IMR-90 (cell line): ENCODE measurements around the gene CMBL. TPM values are rescaled to one million over a fixed set of nuclear protein-coding genes. Genes with fewer than 3 reads are reported as not detected.

Experiments
- ATAC-seq: fragments of 200-7000 bp; cut with Tn5 transposase; 2 replicates; pipeline ENCODE4 v1.9.1; 2020; ENCODE audit warnings: low read depth, mild to moderate bottlenecking, moderate library complexity
- BruUV-seq: library from RNA; stranded (reverse); fragments of 400-500 nt; replicated peaks from 2 replicates; lab custom pipeline; 2021; lab: Mats Ljungman, UMichigan
- CTCF ChIA-PET: fragments of 300-600 bp; formaldehyde crosslinking; extraction: SDS; loops from one replicate; lab custom pipeline; 2021; ENCODE audit warnings: antibody characterized with exemption; lab: Yijun Ruan, JAX
- POLR2A ChIA-PET: fragments of 300-600 bp; sonication (Branson Sonifier 250); formaldehyde crosslinking; loops from one replicate; lab custom pipeline; 2022; ENCODE audit warnings: antibody characterized with exemption; ENCODE audit not compliant: unreplicated experiment; lab: Charles Lee
- DNase-seq: peaks from one replicate; pipeline ENCODE4 v3.0.0; 2013
- H2AFZ ChIP-seq: replicated peaks from 2 replicates; pipeline ENCODE3; 2013; ENCODE audit warnings: low read length, mild to moderate bottlenecking; ENCODE audit not compliant: poor library complexity
- H2AK5ac ChIP-seq: 2 replicates; pipeline ENCODE4 v1.6.1; 2013; ENCODE audit warnings: low read depth, low read length, inconsistent platforms
- H2AK9ac ChIP-seq: replicated peaks from 2 replicates; pipeline ENCODE3; 2013; ENCODE audit warnings: mild to moderate bottlenecking, low read depth, low read length, moderate library complexity; ENCODE audit not compliant: poor library complexity
- H2BK120ac ChIP-seq: 2 replicates; pipeline ENCODE4 v1.6.1; 2013; ENCODE audit warnings: low read depth, low read length, inconsistent platforms
- H2BK15ac ChIP-seq: 3 replicates; pipeline ENCODE4 v1.6.1; 2013; ENCODE audit warnings: low read depth, low read length, inconsistent platforms
- H2BK20ac ChIP-seq: 2 replicates; pipeline ENCODE4 v1.6.1; 2013; ENCODE audit warnings: low read depth, mild to moderate bottlenecking, inconsistent platforms, low read length, moderate library complexity
- H2BK5ac ChIP-seq: 2 replicates; pipeline ENCODE4 v1.6.1; 2013; ENCODE audit warnings: mild to moderate bottlenecking, low read depth, low read length, inconsistent platforms; ENCODE audit not compliant: poor library complexity, severe bottlenecking
- H3K14ac ChIP-seq: replicated peaks from 2 replicates; pipeline ENCODE4 v1.6.1; 2013; ENCODE audit warnings: low read depth, low read length, inconsistent platforms
- H3K18ac ChIP-seq: 2 replicates; pipeline ENCODE4 v1.6.1; 2013; ENCODE audit warnings: low read depth, low read length, control low read depth
- H3K23ac ChIP-seq: 2 replicates; pipeline ENCODE4 v1.6.1; 2013; ENCODE audit warnings: low read depth, low read length, inconsistent platforms
- H3K27ac ChIP-seq: 2 replicates; pipeline ENCODE4 v1.5.1; 2013; ENCODE audit warnings: mild to moderate bottlenecking, control low read depth, low read length; ENCODE audit not compliant: insufficient read depth
- H3K27me3 ChIP-seq: 2 replicates; pipeline ENCODE4 v1.6.1; 2013; ENCODE audit warnings: low read length; ENCODE audit not compliant: control insufficient read depth, insufficient read depth
- H3K36me3 ChIP-seq: 2 replicates; pipeline ENCODE4 v1.6.1; 2013; ENCODE audit warnings: low read length, mixed read lengths; ENCODE audit not compliant: control insufficient read depth, insufficient read depth
- H3K4ac ChIP-seq: 2 replicates; pipeline ENCODE4 v1.6.1; 2013; ENCODE audit warnings: low read depth, low read length, inconsistent platforms
- H3K4me1 ChIP-seq: 2 replicates; pipeline ENCODE4 v1.6.1; 2013; ENCODE audit warnings: low read length, mixed read lengths; ENCODE audit not compliant: control insufficient read depth, insufficient read depth
- H3K4me2 ChIP-seq: 2 replicates; pipeline ENCODE4 v1.6.1; 2013; ENCODE audit warnings: low read depth, mild to moderate bottlenecking, control low read depth, low read length, moderate library complexity
- H3K4me3 ChIP-seq: 2 replicates; pipeline ENCODE4 v1.5.1; 2013; ENCODE audit warnings: low read depth, mild to moderate bottlenecking, control low read depth, low read length, moderate library complexity; ENCODE audit not compliant: insufficient read depth
- H3K56ac ChIP-seq: 2 replicates; pipeline ENCODE4 v1.6.1; 2013; ENCODE audit warnings: low read length, inconsistent platforms; ENCODE audit not compliant: insufficient read depth; ENCODE audit errors: extremely low read depth
- H3K79me1 ChIP-seq, 2 experiments: 2 replicates each; pipeline ENCODE4 v1.6.1; 2013; ENCODE audit warnings: low read length in 2 of 2, inconsistent platforms in 1 of 2, low read depth in 1 of 2
- H3K9ac ChIP-seq: 2 replicates; pipeline ENCODE4 v1.6.1; 2013; ENCODE audit warnings: low read depth, low read length, control low read depth
- H3K9me1 ChIP-seq: 2 replicates; pipeline ENCODE4 v1.6.1; 2013; ENCODE audit warnings: low read length, inconsistent platforms; ENCODE audit not compliant: insufficient read depth
- H3K9me3 ChIP-seq: 2 replicates; pipeline ENCODE4 v1.6.1; 2013; ENCODE audit warnings: low read length; ENCODE audit not compliant: control insufficient read depth, insufficient read depth
- H4K20me1 ChIP-seq: 2 replicates; pipeline ENCODE4 v1.6.1; 2013; ENCODE audit warnings: low read length, inconsistent platforms; ENCODE audit not compliant: insufficient read depth
- H4K5ac ChIP-seq: 2 replicates; pipeline ENCODE4 v1.6.1; 2013; ENCODE audit warnings: mild to moderate bottlenecking, low read depth, low read length, control low read depth
- H4K8ac ChIP-seq, 2 experiments: 2 replicates each; pipeline ENCODE4 v1.6.1; 2013; ENCODE audit warnings: low read depth in 2 of 2, low read length in 2 of 2, control low read depth in 1 of 2, inconsistent platforms in 1 of 2
- H4K91ac ChIP-seq: 2 replicates; pipeline ENCODE4 v1.6.1; 2013; ENCODE audit warnings: low read depth, low read length, inconsistent platforms; ENCODE audit not compliant: insufficient read depth
- CEBPB ChIP-seq: IDR thresholded peaks from 2 replicates; pipeline ENCODE4 v1.6.1; 2012; ENCODE audit warnings: low read depth, low read length, improper control_type of control experiment
- FOS ChIP-seq: fragments of 150-350 bp; IDR thresholded peaks from 2 replicates; pipeline ENCODE4 v1.6.1; 2016; ENCODE audit warnings: low read depth, low read length
- NFE2L2 ChIP-seq: fragments of 150-350 bp; IDR thresholded peaks from 2 replicates; pipeline ENCODE4 v1.6.1; 2016; ENCODE audit warnings: low read depth, mild to moderate bottlenecking, low read length
- POLR2A ChIP-seq: IDR thresholded peaks from 2 replicates; pipeline ENCODE4 v1.6.1; 2012; ENCODE audit warnings: mild to moderate bottlenecking, low read depth, low read length
- RAD21 ChIP-seq: IDR thresholded peaks from 2 replicates; pipeline ENCODE4 v1.6.1; 2012; ENCODE audit warnings: low read length, improper control_type of control experiment
- RCOR1 ChIP-seq: IDR thresholded peaks from 2 replicates; pipeline ENCODE4 v1.6.1; 2012; ENCODE audit warnings: mild to moderate bottlenecking, low read length, improper control_type of control experiment; ENCODE audit not compliant: insufficient replicate concordance
- RFX5 ChIP-seq: IDR thresholded peaks from 2 replicates; pipeline ENCODE4 v1.8.0; 2012; ENCODE audit warnings: low read depth, mild to moderate bottlenecking, low read length, moderate library complexity
- SMC3 ChIP-seq: fragments of 150-350 bp; IDR thresholded peaks from 2 replicates; pipeline ENCODE4 v1.6.1; 2016; ENCODE audit warnings: low read depth, mild to moderate bottlenecking, antibody characterized with exemption, low read length, moderate library complexity
- USF2 ChIP-seq: fragments of 150-350 bp; IDR thresholded peaks from 2 replicates; pipeline ENCODE4 v1.6.1; 2017; ENCODE audit warnings: mild to moderate bottlenecking, antibody characterized with exemption, low read length, low read depth
- WGBS, 2 experiments: methylation state at CpG; one replicate each; pipeline versions ENCODE4 v1.1.5 to v1.1.7; 2013; ENCODE audit warnings: missing lambda C conversion rate in 2 of 2; ENCODE audit not compliant: insufficient read length in 1 of 2; ENCODE audit errors: extremely low coverage in 2 of 2; 5-methylcytosine and 5-hydroxymethylcytosine counted together
- dilution Hi-C: fragments of 300-500 bp; cut with HindIII; formaldehyde crosslinking; loops from one replicate; pipeline ENCODE4 v1.14.3; 2018; ENCODE audit warnings: low sequenced_read_pairs; ENCODE audit not compliant: unreplicated experiment
- in situ Hi-C: fragments of 300-500 bp; cut with MboI; formaldehyde crosslinking; loops from 3 replicates; pipeline ENCODE4 v1.14.3; 2019; ENCODE audit warnings: low sequenced_read_pairs, inconsistent platforms, mixed read lengths
- intact Hi-C: fragments of 100-400 bp; cut with micrococcal nuclease; formaldehyde crosslinking; loops from 2 replicates; pipeline ENCODE4 v1.10.0; 2022
- polyA plus RNA-seq, 3 experiments: library from polyadenylated mRNA; depleted of rRNA; stranded (reverse); fragments of >200 nt; gene quantifications; 2 replicates each; pipeline ENCODE4 v1.2.3, GENCODE V29; 2012; ENCODE audit warnings: low replicate concordance in 1 of 3
- total RNA-seq: library from RNA; depleted of rRNA; stranded (reverse); fragments of >200 nt; gene quantifications from 2 replicates; pipeline ENCODE4 v1.2.3, GENCODE V29; 2012

Gene CMBL
- total and polyA plus RNA-seq, 2 of the 4 experiments (the other 2 are of a cell fraction) = 5.0 to 26.3 TPM

DNA sequence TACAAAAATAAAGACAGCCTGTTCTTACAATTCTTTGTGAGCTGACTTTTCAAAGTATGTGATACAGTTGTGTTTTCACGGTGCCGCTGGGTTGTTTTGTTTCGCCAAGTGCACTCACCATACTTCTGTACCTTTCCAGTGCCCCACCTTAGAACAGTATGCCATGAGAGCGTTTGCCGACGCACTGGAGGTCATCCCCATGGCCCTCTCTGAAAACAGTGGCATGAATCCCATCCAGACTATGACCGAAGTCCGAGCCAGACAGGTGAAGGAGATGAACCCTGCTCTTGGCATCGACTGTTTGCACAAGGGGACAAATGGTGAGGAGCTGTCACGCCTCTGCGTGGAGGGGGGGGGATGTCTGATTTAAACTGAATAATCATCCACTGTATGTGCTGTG lies 44.7 kb downstream of the CMBL start:
- Histone ChIP-seq H2BK5ac (no peak overlapping the region), H3K4ac (no peak overlapping the region), H3K18ac (no peak overlapping the region), H3K27me3 (no peaks in the 10 kb centered on the region), H3K9me3 (no peaks in the 10 kb centered on the region), H3K4me1 (peaks cover 4% of the 10 kb centered on the region; the same call in 1 of the 2 replicates), H2BK20ac (no peak overlapping the region), H4K5ac (no peak overlapping the region), H3K36me3 (peaks cover 52% of the 10 kb centered on the region), H3K23ac (no peak overlapping the region), H3K14ac (no peak overlapping the region), H3K79me1 (peaks cover 25 to 43% of the 10 kb centered on the region in 2 experiments), H4K8ac (no peak overlapping the region), H3K4me2 (no peak overlapping the region), H3K56ac (no peak overlapping the region), H3K4me3 (no peak overlapping the region), H2BK15ac (no peak overlapping the region), H4K20me1 (peaks cover 39% of the 10 kb centered on the region), H2AK5ac (no peak overlapping the region; the same call in 1 of the 2 replicates), H2BK120ac (no peak overlapping the region), H3K9me1 (peaks cover 33% of the 10 kb centered on the region), H3K9ac (no peak overlapping the region), H4K91ac (no peak overlapping the region), H3K27ac (no peak overlapping the region), H2AFZ (no peak overlapping the region), H2AK9ac (no peak overlapping the region)
- WGBS, 2 experiments = 80% methylated on average over 1 of the region's 11 CpGs; no CpG with 5 or more reads in 1 of the 2 experiments
- intact Hi-C loops = no loop called here
- ChIA-PET POLR2A (no interaction called here), CTCF (no interaction called here)
- DNase-seq (no peak), ATAC-seq (no peak)
- TF ChIP-seq SMC3 (no peak), CEBPB (no peak), FOS (no peak), RCOR1 (no peak), RAD21 (no peak), POLR2A (no peak), RFX5 (no peak), USF2 (no peak), NFE2L2 (no peak)
- no TSS peak for BruUV-seq
- dilution Hi-C loops = no loop called here
- in situ Hi-C loops = no loop called here
